Fibroblast of gingiva (primary cell): ENCODE results near the gene SH2D4B.

ENCODE experiments used
- DNase-seq: peaks from one replicate; pipeline ENCODE4 v3.0.0-alpha.2; 2011; ENCODE audit warnings: low read depth

Gene SH2D4B

DNA sequence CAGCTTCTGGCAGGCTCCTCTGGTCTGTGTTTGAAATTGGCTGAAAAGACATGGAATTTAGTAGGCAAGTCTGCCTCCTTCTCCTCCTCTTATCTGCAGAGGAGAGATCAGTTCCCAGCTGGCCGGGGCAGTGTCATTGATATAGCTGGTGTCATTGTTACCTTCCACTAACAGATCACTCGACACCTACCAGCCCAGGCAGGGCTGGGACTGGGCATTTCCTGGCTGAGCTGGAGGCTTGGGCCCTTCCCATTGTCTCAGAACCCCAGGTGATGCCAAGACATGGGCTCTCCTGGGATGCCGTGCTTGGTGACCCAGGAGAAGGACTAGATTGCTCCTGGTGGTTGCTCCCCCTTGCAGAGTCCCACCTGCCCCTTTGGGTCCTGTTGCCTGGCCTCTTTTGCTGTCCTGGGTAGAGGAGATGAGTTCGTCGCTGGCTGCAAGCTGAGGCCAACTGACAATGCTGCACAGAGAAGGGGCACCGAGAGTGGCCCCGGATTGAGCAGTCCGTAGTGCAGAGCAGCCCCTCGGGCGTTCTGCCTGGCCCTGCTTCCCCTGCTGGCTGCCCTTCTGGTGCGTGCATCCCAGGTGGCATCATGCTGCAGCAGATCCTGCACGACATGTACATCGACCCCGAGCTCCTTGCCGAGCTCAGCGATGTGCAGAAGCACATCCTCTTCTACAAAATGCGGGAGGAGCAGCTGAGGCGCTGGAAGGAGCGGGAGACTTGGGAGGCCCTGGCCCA lies at the start of gene SH2D4B:
Gene SH2D4B, plus strand, starts transcription at position 167 of the 745 bp plus-strand sequence. Its CDS starts 430 bp downstream, at position 597.
- no peak for DNase-seq

DNA sequence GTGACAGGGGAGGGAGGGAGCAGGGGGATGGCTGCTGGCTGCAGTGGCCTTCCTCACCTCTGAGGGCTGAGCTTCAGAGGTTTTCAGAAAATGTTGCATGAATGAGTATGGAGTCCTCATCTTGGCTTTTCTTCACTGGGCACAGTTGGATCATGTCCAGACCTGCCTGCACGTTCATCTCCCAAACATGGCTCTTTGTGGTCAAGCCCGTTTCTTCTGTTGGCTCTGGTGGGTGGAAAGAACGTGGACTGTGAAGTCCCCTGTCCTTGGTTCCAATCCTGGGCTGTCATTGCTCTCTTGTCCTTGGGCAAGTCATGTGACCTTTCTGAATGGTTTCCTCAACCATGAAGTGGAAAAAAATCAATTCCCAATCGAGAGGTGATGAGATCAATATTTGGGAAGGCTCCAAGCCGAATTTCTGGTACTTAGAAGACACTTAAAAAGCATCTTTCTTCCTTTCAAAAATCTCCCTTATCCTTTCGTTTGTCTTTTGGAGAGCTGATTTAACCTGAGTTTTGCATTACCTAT lies 49.1 kb upstream of the SH2D4B start:
- DNase-seq, result no peak

DNA sequence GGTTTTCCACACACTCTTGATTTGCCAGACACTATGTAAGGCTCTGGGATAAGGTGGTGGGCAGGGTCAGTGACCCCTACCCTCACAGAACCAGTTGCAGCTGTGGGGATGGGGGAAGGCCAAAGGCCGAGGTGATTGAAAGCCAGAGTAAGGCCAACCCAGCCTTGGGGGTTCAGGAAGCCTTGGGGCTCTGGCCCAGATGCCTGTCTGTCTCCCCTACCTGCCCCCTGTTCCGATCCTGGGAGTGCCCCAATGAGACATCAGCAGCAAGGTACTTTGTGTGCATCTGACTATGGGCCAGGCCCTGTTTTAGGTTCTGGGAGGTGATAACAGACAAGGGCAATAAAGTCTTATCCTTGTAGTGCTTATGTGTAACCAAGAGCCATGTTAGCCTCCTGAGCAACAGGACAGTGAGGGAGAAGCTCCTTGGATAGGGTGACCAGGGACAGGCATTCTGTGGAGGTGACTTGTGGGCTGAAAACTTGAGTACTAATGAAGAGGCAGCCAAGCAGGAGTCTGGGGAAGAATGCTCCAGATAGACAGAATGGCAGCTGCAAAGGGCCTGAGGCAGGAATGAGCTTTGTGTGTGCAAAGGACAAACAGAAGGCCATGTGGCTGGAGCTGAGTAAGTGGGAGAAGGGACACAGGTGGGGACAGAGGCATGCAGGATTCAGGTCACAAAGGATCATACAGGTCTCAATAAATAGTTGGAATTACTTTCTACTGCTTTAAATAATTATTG lies 48.2 kb upstream of the SH2D4B start:
- no peak for DNase-seq

DNA sequence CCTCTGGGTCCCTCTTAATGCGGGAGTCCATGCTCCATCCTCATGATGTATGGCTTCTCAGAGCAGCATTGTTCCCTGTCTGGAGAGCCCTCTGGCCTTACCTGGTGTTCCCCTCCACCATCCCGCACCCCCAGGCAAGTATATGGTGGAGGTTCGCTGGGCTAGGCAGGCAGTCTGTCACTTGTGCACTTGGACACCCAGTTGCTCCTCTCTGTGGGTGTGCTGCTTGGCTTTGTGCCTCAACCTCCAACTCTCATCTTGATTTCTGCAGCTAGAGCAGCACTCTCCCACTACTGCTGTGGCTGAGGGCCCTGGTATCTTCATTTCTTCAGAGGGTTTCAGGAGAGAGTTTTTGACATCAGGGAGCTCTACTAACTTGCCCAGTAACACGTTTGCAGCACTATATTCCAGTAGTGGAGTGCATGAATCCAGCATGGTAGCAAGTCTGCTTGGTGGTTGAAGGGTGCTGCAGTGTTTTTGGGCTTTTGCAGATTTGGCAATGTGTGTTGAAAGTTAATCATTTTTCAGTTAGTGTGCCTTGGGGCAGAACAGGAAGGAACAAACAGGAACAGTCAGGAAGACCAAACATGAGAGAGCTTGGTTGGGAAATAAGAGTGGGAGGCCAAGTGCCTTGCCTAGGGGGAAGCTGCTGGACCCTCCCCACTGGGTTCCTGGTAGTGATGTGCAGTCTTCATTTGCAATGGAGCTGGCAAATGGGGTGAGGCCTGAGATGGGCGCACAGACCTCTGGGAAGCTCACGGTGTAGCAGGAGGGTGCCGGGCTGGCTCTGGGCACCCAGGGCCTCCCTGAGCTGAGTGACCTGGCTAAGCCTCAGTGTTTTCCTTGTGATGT lies 46.2 kb upstream of the SH2D4B start:
- DNase-seq, result no peak

DNA sequence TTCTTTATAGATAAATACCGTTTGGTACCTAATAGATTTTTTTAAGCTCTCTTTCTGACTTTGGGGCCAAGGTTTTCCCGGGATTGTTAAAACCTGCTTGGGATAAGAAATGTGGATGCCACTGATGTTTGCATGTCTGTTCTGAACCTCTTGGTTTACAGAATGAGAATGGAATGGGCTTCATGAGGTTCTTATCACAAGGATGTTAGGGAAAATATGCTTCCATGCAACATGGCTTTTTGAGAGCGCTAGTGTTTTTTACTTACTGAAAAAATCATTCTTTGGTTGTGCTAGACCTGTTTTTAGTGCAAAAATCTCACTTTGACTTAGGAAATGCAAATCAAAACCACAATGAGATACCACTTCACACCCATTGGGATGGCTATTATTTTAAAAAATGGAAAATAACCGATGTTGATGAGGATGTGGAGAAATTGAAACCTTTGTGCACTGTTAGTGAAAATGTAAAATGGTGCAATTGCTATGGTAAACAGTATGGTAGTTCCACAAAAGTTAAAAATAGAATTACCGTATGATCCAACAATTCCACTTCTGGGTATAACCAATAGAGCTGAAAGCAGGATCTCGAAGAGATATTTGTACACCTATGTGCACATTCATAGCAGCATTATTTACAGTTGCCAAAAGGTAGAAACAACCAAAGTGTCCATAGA lies 44.7 kb upstream of the SH2D4B start:
- no peak for DNase-seq

DNA sequence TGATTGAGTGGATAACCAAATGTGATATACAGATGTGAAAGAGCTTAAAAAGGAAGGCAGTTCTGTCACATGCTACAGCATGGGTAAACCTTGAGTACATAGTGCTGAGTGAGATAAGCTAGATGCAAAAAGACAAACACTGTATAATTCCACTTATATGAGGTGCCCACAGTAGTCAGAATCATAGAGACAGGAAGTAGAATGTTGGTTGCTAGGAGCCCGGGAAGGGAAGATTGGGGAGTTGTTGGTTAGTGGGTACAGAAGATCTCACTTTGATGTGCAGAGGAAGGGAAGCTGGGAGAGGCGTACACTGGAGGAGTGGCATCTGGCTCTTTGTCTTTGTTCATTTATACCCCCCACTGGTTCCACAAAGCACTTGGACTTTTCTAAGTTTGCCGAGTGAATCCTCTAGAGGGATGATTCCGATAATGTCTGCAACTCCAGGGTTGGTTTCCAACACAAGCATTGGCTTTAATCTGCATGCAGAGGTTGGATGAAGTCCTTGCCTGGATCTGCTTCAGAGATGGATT lies 44.1 kb upstream of the SH2D4B start:
- peak; percentile 89 for DNase-seq

DNA sequence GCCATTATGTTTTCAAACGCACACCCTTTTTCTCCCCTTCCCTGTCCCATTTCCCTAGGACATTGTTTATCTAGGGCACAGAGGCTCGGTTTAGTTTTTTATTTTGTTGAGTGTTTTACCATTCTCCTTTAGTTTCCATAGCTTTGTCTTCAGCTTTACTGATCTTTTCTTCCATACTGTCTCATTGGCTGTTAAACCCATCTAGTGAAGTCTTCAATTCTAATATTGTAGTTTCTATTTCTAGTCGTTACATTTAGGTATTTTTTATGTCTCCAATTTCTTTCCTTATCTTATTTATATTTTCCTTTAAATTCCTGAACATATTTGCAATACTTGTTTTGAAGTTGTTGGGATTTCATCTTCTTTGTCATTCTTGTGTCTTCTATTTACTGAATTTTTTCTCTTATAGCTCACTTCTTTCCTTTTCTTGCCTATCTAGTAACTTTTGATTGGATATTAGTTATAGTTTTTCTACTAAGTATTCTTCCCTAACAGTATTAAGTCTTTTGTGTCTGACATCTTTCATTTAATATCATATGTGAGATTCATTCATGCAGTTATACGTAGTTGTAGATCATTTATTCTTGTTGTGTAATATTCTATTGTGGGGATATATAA lies 41.0 kb upstream of the SH2D4B start:
- DNase-seq, result no peak

DNA sequence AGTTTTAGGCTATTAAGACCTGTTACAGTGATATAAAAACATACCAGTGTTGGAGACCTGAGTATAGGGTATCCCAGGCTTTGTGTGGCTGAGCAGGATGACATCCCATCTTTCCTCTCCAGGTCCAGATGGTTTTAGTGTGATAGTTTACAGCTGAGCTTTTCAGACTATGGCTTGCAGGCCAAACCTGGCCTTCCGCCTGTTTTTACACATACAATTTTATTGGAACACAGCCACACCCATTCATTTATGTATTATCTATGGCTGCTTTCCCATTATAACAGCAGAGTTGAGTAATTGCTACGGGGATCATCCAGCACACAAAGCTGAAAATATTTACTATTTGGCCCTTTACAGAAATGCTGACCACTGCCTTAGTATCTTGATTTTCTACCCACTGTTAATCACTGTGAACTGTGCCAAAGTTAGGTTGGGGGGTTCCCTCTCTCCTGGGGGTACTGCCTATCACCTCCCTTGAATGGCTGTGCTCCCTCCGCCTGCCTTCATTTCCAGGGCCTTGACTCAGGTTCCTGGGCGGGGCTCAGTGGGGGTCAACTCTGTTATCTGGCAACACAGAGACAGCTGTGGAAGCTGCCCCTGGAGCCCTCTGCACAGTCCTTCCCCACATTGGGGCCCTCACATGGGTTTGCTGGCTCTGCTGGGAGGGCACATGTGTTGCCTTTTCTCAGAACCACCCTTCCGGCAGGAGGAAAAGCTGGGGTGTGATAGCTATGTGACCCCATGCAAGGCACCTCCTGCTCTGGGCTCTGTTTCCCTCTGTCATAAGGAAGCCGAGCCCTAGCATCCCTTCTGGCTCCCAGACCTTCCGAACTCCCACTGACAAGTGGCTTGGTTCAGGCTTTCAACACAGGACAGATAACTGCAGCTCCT lies 40.3 kb upstream of the SH2D4B start:
- peak; percentile 90 for DNase-seq

DNA sequence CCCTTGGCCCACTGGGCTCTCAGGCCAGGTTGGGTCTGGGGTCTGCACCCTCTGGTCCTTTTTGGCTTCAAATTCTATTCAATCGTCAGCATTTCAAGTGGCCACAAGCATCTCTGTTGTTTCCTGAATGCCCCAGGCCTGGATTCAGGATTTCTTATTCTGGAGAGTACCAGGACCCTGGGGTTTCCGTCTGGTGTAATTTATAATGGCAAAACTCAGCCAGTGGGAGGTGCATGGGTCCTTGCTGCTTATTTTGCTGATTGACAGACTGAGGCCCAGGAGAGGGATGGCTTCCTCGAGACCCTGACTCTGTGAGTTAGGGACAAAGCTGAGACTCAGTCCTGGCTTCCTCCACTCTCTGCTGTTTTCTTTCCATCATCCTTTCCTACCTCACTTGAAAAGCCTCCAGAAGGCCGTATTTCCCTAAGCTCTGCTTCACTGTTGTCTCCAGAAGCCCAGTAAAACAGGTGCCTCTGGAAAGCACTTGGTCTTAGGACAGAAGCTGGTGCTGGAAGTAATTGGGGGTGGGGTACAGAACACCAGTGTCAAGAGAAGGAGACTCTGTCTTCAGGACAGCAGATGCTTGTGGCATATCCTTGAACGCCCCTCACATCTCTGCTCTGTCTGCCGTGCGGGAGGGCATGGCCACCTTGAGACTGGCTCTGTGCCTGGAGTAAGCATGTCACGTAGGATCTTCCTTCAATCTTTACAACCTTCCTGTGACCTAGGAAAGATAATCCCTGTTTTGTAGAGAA lies 39.4 kb upstream of the SH2D4B start:
- DNase-seq, result no peak

DNA sequence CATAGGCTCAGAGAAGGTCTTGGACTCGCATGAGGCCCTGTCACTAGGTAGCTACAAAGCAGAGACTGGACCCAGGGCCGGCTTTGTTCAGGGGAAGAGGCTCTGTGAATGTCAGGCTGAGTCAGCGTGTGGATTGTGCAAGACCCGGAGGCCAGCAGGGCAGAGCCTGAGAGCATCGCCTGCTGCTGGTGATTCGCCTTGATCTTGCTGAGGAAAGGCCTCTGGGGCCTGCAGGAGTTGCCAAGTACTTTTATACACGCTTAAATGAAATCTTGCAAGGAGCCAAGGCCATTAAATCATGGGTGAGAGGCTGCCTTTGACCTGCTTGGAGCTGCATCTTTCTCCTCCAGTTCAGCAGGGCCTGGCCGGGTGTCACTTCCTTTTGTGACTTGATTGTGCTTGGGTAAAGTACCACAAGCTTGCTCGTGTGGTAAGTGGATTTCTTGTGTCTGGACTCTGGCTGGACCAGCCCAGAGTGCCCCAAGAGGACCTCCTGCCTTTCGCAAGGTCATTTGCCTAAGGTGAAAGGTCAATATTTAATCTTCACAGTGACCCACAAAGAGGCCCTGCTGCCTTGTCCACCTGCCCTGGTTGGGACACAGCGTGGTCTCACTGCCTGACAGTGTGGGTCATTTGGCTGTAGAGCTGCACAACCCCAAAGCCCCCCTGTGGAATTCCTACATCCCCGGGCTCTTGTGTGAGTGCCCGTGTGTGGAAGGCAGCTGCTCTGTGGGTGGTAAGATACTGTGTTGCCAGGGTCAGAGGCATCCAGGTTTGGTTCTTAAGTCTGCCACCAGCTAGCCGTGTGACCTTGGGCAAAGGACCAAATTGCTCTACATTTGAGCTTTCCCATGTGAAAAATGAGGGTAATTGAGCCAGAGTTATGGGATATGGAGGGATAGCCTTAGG lies 38.6 kb upstream of the SH2D4B start:
- DNase-seq, result peak; percentile 99

DNA sequence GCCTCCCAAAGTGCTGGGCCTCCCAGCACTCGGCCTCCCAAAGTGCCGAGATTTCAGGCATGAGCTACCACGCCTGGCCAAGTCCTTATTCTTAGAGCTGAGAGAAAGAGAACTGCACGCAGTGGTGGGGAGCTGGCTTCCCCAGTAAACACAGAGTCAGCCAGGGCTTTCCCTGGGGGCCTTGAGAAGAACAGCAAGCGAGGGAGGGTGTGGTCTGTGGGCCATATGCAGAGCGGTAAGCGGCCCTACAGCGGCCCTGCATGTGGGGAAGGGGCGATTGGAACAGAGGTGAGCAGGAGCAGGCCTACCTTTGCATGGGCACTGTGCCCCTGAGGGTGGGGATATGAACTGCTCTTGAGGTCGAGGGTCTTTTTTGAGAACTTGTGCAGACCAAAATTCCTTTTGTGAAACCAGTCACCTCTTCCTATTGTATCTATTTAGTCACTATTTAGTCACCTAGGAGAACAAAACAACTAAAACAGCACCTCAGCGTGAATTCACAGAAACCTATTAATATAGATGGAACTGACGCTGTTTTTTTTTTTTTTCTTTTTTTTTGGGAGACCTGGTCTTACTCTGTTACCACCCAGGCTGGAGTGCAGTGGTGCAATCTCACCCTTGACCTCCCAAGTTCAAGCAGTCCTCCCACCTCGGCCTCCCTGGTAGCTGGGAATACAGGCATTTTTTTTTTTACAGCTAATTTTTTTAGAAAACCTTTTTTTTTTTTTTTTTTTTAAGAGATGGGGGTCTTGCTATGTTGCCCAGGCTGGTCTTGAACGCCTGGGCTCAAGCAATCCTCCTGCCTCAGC lies 36.9 kb upstream of the SH2D4B start:
- DNase-seq, result no peak

DNA sequence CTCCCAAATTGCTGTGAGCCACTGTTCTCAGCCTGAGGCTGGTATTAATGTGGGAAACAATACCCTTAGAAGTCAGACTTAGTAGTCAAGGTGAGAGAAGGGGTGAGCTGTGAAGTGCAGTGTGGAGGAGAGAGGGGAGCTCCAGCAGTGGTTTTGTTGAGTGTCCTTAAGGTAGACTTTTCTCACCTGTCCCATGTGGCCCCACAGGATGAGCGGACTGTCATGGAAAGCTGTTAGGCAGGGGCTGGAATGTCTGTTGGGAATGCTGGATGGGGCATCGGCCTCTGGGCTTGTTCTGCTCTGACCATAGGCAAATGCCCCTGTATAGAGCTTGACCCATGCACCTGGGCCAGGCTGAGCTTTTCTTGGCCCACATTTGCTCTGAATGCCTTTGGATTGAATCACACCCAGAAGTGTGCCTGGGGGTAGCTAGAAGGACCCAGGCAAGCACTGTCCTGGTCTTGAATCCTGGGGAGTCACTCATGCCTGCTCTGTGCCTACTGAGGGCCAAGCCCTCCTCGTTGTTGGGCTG lies 36.3 kb upstream of the SH2D4B start:
- DNase-seq, result no peak

DNA sequence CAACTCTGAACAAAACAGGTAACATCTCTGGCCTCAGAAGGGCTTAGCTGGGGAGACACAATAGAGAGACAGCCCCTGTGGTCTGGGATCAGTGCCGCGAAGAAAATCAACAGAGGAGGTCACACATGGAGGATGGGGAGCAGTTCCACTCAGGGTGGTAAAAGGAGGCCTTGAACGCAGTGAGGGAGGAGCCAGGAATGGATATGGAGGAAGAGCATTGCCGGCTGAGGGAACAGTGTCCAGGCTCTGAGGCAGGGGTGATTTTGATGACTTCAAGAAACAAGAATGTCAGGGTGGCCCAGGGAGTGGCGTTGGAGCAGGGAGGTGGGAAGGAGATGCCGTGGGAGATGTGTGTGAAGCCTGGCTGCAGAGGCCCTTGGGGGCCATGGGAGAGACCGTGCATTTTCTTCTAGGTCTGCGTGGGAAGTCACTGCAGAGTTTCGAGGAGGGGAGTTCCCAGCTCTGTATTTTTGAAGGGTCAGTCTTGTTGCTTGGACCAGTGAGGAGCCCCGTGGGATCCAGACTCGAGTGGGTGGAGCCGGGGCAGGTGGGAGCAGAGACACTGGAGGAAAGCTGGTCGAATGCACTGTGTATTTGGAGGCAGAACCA lies 35.7 kb upstream of the SH2D4B start:
- no peak for DNase-seq

DNA sequence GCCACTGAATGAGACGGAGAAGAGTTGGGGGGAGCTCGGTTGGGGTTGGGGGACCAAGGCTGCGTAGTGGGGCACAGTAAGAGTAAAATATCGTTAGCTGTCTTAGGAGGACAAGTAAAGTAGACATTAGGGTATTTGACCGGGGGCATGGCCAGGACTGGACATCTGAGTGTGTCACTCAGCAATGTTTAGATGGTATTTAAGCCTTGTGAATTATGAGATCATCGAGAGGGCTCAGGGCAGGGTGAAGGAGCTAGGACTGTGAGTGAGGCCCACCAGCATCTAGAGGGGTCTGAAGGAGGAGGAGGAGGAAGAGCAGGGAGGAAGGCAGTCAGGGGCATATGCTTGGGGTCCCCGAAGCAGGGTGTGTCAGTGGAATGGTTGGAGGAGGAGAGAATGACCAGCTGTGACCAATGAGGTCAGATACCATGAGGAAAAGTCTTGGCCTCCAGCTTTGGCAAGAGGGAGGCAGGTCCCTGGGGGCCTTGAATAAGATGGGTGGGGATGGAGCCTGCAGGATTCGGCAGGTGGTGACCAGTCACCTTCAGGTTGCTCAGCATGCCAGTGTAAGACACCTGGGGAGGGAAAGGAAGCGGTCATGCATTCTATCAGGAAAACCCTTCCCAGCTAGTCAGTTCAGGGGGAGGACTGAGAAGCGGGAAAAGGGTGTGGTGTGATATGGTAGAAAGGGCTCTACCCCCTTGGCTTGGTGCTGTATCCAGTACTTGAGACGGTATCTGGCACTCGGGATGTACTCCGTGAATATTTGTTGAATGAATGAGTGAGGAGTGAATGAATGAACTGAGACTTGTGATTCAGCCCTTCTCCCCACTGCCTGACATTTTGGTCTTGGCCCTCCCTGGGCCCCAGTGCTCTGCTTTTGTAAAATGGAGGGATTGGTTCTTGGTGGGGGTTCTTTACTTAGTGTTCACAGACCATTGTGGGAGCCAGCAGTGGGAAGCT lies 34.8 kb upstream of the SH2D4B start:
- no peak for DNase-seq

DNA sequence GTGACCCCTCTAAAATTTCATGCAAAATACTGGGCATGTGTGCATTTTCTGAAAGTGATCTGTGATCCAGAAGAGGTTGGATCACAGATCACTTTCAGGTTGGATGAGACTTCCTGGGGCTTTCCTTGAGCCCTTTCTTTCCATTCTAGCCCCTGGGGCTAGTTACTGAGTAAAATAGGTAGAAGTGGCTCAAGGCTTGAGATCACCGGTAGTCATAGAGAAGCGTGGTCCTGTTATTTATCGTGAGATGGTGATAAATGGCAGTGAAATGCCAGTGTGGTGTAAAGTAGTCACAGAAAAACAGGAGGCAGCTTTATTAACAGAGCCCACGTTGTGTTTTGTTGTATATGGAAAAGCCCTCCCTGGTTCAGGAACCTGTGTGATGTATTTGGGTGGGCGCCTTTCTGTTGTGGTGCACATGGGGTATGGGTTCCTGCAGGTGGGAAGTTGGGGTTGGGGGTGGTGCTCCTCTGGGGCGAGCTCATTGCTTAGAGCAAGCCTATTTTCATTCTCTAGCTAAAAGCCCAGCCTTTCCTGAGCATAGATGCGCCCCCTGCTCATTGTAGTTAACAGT lies 34.0 kb upstream of the SH2D4B start:
- no peak for DNase-seq
